HG02973 (cell line): Measurements from ENCODE around the gene PROCA1.
A peak's percentile ranks its signal among the peaks of the same experiment; 100 is the strongest.

Source experiments
- ATAC-seq: cut with Tn5 transposase; IDR thresholded peaks from one replicate; pipeline ENCODE4 v1.9.1; 2021; ENCODE audit warnings: moderate library complexity; ENCODE audit not compliant: unreplicated experiment

Gene PROCA1, protein sequence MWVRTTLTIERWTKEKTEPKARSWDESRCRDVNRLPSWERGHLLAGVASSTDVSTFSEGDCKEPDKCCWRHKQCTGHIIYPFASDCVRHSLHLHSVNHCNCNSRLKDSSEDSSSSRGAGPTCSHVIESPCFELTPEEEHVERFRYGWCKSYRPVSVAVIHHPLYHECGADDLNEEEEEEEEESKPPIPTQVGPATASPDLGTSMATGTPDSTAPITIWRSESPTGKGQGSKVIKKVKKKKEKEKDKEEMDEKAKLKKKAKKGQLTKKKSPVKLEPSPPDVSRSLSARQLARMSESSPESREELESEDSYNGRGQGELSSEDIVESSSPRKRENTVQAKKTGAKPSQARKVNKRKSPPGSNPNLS

DNA sequence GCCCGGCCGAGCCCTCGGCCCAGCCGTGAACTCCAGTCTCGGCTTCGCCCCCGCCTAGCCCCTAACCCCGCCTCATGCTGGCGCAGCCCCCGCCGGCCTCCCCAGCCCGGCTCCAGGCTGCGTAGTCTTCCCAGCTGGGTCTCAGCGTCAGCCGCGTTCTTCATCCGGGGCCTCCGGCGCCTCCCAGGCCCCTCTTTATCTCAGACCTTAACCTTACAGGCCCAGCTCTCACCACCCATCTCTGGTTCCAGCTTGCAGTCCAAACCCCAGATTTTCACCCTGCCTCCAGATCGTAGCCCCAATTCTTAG is at the start of gene PROCA1:
PROCA1 (minus strand) TSS at position 166 of the 309 bp plus-strand sequence. CDS start 228 bp downstream, outside the sequence.
- ATAC-seq = peak; percentile 23

DNA sequence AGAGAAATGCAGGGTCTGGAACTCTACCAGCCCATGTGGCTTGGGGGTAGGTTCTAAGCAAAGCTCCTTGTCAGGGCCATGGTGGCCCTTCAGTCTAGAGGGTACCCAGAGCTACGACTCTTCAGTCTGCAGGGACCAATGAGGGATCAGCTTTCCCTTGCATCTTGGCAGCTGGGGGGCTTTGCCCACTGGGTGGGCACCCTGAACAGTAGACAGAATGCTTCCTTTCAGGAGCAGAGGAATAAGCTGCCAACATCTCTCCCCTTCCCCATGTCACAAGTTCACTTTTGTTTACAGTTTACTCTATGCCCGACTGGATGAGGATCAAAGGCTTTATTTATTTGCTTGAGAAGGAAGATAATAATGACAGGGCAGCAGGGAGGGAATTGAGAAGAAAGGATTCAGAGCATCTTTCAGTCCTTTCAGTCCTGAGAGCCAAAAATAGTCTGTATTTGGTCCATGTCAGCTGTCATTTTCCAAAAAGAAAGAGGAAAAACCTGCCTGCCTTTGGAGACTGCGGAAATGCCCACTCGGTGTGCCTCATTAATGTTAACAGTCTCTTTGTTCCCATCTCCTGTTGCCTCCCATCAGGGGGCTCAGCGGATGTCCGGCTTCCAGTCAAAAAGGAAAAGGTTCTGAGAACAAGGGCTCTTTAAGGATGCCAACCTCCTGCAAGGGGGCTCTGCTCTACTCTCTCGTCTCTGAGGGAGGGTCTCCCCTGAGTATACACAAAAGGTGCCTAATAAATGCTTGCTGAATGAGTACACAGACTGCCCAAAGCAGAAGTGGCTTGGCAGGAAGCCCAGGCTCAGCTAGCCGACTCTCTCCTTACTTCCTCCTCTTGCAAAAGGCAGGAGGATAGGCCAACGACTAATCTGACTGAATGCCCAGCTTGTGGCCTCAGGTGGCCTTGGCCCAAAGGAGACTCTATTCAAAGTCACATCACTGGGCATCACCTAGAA is 49.2 kb upstream of the PROCA1 start:
- ATAC-seq = no peak

DNA sequence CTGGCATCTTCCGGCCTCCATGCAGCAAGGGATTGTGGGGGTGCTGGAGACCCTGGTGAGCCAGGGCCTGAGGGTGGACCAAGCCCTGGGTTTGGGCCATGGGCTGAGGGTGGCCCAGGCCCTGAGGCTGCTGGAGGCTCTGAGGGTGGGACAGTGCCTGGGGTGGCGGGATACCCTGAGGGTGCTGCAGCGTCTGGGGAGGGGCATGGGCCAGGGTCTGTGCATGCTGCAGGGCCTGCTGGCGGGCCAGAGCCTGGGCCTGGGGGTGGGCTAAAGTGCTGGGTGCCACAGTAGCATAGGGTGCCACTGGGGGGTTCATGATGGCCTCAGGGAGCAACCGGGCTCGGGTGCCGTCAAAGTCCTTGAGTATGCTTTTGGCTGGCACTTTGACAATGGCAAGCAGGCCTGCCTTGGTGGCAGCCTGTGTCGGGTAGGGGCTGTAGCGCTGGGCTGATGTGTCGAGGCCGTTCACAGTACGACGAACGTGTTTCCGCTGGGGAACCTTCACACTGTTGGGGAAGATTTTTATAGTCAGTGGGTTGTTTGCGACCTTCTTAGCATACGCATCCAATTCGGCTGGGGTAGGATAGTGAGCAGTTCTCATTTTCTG is 47.7 kb upstream of the PROCA1 start:
- ATAC-seq = no peak

DNA sequence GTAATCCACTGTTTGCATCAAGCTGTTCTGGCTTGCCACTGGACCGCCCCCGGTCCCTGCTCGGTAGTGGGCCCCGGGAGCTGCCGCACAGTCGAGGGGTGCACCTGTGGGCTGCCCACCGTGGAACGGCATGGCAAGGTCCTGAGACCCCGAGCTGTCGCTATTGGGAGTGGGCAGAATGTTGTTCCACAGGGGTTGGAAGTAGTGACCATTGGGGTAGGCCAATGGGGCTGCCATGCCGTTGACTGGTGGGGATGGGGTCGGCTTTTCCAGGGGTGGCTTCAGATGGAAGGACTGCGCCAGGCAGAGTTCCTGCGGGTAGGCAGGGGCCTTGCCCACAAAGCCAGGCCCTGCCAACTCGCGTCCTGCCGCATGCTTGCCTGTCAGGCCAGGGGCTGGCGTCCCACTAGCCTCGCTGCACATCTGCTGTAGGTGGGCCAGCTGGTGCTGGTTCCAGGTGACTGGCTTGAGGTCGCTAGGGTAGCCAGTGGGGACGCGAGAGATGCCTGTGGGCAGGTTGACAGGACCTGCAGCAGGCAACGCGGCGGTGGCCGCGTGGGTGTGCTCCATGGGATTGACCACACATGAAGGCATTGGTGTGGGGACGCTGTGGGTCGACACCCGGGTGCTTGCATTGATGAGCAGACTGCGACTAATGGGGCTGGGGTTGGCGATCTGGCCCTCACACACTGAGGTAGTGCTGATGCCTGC is 46.9 kb upstream of the PROCA1 start:
- no peak for ATAC-seq

DNA sequence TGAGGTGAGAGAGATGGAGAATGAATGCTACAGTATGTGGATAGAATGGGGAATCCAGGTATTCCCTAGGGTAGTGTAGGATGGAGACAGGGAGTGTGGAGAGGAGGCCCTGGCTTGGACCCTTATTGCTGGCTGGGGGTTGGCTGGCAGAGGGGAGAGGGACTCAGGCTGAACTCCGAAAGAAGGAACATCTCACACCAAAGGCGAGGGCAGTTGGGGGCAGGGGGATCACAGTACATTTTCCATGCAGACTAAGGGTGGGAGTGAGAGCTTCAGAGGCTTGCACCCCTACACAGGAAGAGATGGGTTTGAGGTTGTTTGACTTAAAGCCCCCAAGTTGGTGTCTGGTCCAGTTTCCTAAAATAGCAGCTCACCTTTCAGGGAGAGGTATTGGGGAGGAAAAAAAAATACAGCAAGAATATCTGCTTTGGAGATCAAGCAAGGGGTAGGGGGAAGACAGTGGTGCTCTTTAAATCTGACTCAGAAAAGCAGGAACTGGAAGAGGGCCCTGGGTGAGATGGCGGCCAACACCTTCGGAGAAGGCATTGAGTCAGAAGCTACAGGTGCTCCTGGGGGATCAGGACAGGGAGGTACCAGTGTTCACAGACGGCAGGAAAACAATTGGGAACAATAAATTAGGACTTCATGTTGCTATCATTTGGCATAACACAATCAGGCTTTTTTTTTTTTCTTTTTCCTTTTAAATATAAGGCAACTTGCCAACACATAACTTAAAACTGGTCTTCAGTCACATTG is 44.5 kb upstream of the PROCA1 start:
- ATAC-seq = no peak

DNA sequence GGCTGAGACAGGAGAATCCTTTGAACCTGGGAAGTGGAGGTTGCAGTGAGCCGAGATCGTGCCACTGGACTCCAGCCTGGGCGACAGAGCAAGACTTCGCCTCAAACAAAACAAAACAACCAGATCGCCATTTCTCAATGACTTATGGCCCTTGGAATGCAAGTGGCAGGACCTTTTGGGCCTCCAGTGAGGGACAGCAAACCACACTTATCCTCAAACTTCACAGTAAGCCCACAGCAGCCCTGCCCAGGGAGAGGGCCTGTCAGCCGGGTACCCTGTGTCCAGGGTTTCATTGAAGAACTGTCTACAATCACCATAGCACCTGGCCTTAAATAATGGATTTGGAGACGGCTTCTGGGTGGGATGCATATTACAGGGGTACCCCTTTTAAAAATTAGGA is 43.8 kb upstream of the PROCA1 start:
- ATAC-seq = no peak

DNA sequence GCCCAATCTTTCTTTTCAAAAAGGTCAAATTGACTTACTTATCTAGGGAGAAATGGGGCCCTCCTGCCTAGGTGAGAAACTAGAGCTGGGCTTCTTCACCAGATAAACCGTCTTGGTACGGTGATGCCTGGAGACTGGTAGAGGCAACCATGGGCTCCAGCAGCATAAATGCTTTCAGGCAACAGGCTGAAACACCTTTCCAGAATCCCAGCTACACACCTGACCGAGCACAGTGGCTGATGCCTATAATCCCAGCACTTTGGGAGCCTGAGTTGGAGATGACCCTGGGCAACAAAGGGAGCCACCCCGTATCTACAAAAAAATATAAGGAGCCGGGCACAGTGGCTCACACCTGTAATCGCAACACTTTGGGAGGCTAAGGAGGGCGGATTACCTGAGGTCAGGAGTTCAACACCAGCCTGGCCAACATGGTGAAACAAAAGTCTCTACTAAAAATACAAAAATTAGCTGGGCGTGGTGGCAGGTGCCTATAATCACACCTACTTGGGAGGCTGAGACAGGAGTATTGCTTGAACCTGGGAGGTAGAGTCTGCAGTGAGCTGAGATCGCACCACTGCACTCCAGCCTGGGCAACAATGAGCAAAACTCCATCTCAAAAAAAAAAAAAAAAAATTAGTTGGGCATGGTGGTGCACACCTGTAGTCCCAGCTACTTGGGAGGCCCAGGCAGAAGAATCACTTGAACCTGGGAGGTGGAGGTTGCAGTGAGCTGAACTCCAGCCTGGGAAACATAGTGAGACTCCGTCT is 40.1 kb upstream of the PROCA1 start:
- no peak for ATAC-seq

DNA sequence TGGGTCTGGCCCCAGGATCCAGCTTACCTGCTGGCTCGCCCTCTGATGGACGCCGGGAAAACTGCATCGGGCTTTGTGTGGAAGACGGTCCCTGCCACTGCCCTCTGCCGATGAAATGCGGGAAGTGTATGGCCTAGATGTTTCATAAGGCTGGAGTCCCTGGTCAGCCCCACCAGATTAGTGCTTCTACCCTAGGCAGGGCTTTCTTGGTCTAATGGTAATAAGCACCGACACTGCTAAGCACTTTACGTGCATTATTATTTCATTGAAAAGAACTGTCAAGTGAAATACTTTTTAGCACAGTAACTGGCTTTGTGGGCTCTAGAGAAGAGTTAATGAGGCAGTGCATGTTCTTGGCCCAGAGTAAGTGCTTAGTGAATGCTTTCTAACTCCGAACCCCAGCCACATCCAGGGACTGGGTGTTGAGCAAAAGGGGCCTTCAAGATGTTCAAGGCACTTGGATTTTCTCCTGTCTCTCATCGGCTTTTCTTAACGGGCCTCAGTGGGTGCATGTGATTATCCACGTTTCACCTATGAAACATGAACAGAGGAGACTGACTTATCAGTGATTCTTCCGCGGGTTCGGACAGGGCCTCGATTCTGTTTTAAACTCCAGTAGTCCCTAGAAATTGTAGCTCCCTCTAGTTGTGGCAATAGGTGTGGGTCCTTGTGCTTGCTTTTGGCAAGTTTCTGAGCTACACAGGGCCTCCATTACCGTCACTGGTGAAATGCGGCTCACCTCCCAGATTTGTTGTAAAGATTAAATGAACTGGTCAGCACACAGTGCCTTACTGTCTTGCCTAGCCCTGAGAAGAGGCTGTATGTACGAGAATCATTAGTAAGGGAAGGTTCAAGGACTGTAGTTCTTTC is 38.7 kb upstream of the PROCA1 start:
- ATAC-seq = peak; percentile 57

DNA sequence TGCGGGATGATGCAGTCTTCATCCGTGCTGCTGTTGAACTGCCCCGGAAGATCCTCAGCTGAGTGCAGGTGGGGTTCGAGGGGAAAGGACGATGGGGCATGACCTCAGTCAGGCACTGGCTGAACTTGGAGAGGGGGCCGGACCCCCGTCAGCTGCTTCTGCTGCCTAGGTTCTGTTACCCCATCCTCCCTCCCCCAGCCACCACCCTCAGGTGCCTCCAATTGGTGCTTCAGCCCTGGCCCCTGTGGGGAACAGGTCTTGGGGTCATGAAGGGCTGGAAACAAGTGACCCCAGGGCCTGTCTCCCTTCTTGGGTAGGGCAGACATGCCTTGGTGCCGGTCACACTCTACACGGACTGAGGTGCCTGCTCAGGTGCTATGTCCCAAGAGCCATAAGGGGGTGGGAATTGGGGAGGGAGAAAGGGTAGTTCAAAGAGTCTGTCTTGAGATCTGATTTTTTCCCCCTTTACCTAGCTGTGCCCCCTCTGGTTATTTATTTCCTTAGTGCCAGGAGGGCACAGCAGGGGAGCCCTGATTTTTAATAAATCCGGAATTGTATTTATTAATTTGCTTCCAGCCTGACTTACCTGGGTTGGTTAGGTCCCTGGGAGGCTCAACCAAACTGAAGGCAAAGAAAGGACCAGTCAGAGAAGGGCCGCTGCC is 38.0 kb upstream of the PROCA1 start:
- ATAC-seq = peak; percentile 3

DNA sequence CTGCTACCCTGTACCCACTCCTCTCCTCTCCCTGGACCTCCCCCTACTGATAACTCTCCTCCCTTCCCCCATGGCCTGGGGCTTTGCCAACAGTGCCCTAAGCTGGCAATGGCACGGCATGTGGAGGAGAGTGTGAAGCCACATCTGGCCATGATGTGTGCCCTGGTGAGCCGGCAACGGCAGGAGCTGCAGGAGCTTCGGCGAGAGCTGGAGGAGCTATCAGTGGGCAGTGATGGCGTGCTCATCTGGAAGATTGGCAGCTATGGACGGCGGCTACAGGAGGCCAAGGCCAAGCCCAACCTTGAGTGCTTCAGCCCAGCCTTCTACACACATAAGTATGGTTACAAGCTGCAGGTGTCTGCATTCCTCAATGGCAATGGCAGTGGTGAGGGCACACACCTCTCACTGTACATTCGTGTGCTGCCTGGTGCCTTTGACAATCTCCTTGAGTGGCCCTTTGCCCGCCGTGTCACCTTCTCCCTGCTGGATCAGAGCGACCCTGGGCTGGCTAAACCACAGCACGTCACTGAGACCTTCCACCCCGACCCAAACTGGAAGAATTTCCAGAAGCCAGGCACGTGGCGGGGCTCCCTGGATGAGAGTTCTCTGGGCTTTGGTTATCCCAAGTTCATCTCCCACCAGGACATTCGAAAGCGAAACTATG is 37.3 kb upstream of the PROCA1 start:
- ATAC-seq = no peak

DNA sequence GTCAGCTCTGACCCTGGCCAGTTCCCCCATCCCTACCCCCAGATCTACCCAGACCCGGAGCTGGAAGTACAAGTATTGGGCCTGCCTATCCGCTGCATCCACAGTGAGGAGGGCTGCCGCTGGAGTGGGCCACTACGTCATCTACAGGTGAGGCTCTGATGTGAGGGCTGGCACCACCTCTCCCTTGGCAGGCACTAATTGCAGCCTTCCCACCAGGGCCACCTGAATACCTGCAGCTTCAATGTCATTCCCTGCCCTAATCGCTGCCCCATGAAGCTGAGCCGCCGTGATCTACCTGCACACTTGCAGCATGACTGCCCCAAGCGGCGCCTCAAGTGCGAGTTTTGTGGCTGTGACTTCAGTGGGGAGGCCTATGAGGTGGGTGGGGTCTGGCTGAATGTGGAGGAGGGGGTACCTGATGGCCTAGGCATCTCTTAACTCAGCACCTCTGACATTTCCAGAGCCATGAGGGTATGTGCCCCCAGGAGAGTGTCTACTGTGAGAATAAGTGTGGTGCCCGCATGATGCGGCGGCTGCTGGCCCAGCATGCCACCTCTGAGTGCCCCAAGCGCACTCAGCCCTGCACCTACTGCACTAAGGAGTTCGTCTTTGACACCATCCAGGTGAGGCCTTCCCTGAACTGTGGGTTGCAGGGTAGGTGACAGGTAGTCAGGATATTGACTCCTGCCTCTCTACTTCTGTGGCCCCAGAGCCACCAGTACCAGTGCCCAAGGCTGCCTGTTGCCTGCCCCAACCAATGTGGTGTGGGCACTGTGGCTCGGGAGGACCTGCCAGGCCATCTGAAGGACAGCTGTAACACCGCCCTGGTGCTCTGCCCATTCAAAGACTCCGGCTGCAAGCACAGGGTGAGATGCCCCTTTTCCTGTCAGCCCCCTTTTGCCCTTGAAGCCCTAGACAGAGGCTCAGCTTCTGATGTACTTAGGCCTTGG is 36.4 kb upstream of the PROCA1 start:
- no peak for ATAC-seq

DNA sequence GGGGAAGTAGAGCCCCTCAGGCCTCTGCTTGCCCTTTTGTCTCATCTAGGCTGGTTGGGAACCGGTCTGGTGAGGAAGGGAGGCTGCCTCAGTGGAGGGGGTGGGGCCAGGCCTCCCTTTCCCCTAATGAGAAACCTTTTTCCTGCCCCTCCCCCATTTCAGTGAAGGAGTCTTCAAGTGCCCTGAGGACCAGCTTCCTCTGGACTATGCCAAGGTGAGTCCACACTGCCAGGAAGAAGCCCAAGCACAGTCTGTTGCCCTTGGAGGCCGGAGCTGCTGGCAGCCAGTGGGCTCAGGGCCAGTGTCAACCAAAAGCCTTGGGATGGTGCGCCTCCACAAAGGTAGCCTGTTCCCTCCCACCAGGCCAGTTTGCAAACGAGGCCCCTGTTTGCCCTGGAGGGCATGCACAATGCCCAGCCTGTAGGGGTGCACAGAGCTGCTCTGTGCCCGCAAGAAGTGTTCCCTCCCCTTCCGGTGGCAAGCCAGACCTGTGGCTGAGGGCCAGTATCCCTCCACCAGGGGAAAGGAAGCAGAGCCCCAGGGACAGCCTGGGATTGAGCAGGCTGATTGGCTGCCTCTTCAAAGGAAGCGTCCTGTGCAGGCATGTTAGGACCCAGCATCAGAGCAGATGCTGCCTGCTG is 35.5 kb upstream of the PROCA1 start:
- ATAC-seq = no peak

DNA sequence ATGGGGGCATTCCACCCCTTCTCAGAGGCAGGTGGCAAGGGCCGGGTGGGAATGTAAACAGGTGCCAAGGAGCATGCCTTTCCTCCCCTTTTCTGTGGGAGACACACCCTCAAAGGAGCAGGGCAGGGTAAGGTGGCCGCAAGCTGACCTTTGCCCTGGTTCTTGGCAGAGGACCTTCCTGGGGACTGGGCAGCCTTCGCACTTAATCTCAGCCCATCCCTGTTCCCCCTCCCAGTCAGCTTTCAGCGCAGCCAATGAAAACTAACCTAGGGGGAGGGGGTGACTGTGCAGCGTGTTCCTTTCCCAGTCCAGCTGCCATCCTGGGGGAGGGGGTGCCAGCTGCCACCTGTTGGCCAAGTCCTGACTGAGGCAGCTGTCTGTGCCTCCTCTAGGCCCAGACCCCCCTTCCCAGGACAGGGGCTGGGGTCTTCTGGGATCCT is 34.9 kb upstream of the PROCA1 start:
- no peak for ATAC-seq

DNA sequence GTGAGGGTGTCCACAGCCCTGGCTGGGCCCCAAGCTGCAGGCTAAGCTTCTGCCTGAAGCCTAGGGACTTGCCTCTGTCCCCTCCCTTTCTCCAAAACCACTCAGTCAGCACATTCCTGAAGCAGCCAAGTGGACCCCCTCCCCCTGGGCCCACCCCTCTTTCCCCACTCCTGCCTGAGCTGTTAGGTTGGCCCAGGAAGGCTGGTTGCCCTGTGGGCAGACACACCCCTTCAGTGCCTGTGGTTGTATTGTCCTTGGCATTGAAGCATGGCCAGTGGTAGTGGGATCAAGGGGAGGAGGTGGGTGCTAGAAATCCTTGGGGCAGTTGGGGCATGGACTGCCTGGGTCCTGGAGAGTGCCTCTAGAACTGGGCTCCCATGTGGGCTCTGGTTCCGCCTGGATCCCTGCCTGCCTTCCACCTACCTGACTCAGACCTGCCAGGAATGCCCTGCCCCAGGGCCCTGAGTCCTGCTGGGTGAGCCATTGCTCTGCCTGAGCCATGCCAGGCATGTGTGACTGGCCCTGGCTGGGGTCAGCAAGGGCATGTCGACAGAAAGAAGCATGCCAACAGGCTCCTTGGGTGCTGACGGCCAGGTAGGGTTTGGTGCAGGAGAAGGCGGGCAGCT is 34.2 kb upstream of the PROCA1 start:
- ATAC-seq = no peak

DNA sequence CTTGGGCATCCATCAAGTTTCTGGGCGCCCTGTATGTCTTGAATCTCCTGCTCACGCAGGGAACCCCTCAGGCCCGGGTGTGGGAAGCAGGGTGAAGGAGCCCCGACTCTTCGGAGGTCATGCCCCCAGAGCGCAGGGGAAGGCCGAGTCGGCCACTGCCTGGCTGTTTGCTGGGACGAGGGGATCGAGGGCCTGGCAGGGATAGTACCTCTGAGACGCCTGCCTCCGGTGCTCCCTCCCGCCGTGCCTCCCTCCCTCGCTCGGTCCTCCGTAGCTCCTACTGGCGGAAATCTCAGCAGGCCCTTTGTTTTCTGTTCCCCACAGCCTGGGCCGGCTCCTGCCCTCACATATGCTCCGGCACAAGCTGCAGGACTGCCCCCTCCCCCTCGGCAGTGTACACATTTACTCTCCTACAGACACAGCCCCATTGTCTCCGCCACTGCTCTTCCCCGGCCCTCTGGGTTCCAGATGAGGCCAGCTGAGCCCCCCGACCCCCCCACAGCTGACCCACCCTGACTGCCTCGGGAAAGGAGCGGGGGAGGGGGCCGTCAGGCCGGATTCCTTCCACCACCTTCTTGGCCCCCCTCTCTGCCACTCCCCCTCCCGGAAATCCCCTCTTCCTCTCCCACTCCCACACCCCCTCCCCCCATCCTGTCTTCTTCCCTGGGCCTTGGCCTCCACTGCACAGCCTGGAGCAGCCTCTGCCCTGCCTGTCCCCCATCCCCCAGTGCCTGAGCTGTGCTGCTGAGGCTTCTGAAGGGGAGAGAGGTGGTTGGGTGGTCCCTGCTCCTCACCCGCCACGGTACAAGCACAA is 33.5 kb upstream of the PROCA1 start:
- no peak for ATAC-seq
